ENCODE data around the gene CNOT2.
A peak's percentile ranks its signal among the peaks of the same experiment; 100 is the strongest.

Gene CNOT2, protein sequence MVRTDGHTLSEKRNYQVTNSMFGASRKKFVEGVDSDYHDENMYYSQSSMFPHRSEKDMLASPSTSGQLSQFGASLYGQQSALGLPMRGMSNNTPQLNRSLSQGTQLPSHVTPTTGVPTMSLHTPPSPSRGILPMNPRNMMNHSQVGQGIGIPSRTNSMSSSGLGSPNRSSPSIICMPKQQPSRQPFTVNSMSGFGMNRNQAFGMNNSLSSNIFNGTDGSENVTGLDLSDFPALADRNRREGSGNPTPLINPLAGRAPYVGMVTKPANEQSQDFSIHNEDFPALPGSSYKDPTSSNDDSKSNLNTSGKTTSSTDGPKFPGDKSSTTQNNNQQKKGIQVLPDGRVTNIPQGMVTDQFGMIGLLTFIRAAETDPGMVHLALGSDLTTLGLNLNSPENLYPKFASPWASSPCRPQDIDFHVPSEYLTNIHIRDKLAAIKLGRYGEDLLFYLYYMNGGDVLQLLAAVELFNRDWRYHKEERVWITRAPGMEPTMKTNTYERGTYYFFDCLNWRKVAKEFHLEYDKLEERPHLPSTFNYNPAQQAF

DNA sequence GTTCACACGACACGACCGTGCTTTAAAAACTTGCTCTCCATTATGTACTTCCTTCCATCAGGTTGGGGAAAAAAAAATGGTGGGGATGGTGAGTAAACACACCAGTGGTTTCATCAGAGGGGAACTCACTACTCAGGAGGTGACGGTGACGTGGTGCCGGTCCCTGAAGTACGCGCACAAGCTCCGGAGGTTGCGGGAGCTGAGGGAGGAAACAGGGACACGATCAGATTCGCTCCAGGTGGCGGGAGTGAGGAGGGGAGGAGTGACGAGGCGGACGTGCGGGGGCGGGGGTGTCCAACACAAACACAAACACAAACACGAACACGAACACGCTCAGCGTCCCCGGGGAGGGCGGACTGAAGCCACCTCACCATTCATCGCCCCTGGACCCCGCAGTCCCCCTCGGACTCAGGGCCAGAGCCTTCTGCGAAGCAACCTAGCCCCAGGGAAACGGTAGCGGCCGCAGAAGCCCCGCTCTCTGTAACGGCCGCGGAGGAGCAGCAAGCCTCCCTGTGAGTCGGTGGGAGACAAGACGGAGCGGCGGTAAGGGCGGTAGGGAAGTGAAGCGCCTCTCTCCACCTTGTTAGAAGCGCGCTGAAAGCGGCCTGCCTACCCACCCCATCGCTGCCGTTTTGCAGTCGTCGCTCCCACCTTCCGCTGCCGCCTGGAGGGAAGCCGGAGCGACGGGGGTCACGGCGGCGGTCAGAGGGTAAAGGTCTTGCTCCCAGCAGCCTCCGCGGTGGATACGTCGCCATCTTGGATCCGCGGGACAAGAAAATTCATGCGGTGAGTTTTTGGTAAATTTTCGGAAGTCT, at the start of gene CNOT2:
CNOT2 (plus strand) TSS at position 739 of the 815 bp plus-strand sequence. CDS start 34,794 bp downstream, outside the sequence.
- Mint-ChIP-seq H3K4me1 (ENCODE audit: low read depth) (peaks cover 67% of the 10 kb centered on the region), H3K36me3 (ENCODE audit: low read depth) (peaks cover 62% of the 10 kb centered on the region)

DNA sequence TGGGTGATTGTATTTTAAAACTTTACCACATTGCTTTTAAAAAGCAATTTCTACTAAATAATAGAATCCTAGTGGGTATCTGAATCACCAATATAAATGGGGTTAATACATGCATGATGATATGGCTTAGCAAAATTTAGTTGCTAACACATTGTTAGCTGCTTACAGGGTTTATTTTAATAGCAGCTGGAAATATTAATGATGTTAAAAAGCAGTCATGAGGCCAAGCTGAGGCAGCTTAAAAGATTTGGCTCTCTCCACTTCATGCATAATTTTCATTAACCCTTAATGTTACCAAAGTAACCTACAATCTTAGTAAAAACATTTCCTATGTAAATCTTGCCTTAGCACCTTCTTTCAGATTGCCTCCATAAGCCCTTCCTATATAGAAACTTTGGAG, 49.2 kb upstream of the CNOT2 start:
- no peaks in the 10 kb centered on the region for H3K9me3 Mint-ChIP-seq
- H3K27ac Mint-ChIP-seq = no peak overlapping the region
- no peaks in the 10 kb centered on the region for H3K27me3 Mint-ChIP-seq
- H3K36me3 Mint-ChIP-seq (ENCODE audit: low read depth) = no peaks in the 10 kb centered on the region
- H3K4me1 Mint-ChIP-seq (ENCODE audit: low read depth) = no peaks in the 10 kb centered on the region
- no peak overlapping the region for H3K4me3 Mint-ChIP-seq

More for the DNA sequence above, at the start of gene CNOT2:
- H3K4me3 Mint-ChIP-seq = peak within 1 kb of the TSS; percentile 93
- peak within 1 kb of the TSS; percentile 99 for H3K27ac Mint-ChIP-seq
- no peaks in the 10 kb centered on the region for H3K9me3 Mint-ChIP-seq
- H3K27me3 Mint-ChIP-seq = no peaks in the 10 kb centered on the region

DNA sequence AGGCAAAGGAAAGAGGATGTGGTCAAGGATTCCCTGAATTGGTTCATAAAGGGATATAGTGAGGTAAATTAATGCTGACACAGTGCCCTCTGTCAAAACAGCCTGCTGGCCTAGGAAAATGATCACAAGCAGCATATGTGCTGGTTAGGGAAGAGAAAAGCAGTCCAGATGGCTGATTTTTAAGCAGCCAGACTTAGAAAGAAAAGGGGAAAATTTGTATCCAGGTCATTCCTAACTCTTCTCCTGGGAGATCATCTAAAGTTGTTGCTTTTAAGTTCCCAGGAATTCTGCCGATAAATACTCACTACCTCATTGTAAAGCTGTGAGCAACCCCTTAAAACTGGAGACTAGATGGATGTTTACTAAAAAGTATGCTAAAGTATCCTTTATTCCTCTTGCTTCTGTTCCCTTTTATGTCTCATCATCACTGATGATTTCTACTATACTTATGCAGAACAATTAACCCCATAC, 46.4 kb upstream of the CNOT2 start:
- no peaks in the 10 kb centered on the region for H3K27me3 Mint-ChIP-seq
- H3K9me3 Mint-ChIP-seq = no peaks in the 10 kb centered on the region
- no peaks in the 10 kb centered on the region for H3K36me3 Mint-ChIP-seq (ENCODE audit: low read depth)
- no peak overlapping the region for H3K4me3 Mint-ChIP-seq
- H3K27ac Mint-ChIP-seq = no peak overlapping the region
- no peaks in the 10 kb centered on the region for H3K4me1 Mint-ChIP-seq (ENCODE audit: low read depth)

DNA sequence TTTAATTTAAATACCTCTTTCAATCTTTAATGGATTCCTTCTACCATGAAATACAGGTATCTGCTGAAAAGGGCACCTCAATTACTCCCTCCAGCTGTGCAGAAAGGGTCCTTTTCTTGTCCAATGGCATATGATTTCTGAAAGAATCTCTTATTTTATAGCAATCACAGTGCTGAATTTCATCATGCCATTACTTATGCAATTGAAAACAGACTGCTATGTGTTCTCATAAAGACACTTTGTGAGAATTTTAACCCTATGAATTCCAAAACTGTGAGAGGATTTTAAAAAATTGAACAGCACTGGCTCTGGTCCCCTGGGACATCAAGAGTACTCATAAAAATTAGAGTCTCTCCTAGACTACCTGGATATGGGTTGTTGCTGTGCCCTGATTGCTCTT, 45.9 kb upstream of the CNOT2 start:
- Mint-ChIP-seq H3K27me3 (no peaks in the 10 kb centered on the region), H3K27ac (no peak overlapping the region), H3K4me1 (ENCODE audit: low read depth) (no peaks in the 10 kb centered on the region), H3K4me3 (no peak overlapping the region), H3K9me3 (no peaks in the 10 kb centered on the region), H3K36me3 (ENCODE audit: low read depth) (no peaks in the 10 kb centered on the region)

DNA sequence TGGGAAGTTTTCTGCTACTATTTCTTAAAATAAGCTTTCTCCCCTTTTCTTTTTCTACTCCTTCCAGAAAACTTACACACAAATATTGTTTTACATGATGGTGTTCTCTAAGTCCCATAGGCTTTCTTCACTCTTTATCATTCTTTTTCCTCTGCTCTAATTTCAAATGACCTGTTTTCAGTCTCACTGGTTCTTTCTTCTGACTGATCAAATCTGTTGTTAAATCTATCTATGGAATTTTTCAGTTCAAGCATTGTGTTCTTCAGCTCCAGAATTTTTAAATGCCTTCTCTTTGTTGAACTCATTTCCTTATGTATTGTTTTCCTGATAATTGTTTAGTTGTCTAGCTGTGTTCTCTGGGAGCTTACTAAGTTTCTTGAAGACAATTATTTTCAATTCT, 29.5 kb upstream of the CNOT2 start:
- H3K36me3 Mint-ChIP-seq (ENCODE audit: low read depth) = peaks cover 21% of the 10 kb centered on the region
- peaks cover 33% of the 10 kb centered on the region for H3K9me3 Mint-ChIP-seq
- H3K4me1 Mint-ChIP-seq (ENCODE audit: low read depth) = no peaks in the 10 kb centered on the region
- H3K27ac Mint-ChIP-seq = no peak overlapping the region
- H3K4me3 Mint-ChIP-seq = no peak overlapping the region
- no peaks in the 10 kb centered on the region for H3K27me3 Mint-ChIP-seq

DNA sequence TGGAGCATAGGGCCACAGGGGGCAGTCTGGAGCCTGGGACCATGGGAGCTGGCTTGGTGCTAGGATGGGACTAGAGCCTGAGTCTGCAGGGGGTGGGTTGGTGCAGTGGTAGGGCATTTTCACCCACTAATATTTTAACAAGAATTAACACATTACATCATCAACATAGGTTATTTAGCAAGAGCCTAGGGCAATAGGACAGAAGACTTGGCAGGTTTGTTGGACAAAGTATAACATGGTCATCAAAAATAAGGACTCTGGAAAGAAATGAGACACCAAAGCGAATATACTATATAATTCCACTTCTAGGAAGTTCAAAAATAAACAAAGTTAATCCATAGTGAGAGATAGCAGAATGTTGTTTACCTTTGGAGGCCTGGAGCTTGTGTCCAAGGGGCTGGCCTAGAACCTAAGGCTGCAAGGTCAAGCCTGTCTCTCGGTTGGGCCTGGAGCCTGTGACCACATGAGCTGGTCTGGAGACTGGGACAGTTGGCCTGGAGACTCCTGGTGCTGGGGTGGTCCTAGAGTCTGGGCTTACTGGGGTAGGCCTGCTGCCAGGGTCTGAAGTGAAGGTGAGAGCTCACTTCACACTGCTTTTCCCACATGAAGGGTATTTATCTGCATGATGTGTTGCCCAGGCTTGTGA, 28.1 kb upstream of the CNOT2 start:
- H3K4me1 Mint-ChIP-seq (ENCODE audit: low read depth) = no peaks in the 10 kb centered on the region
- H3K4me3 Mint-ChIP-seq = no peak overlapping the region
- H3K27ac Mint-ChIP-seq = no peak overlapping the region
- H3K9me3 Mint-ChIP-seq = peaks cover 24% of the 10 kb centered on the region
- H3K27me3 Mint-ChIP-seq = no peaks in the 10 kb centered on the region
- peaks cover 21% of the 10 kb centered on the region for H3K36me3 Mint-ChIP-seq (ENCODE audit: low read depth)

DNA sequence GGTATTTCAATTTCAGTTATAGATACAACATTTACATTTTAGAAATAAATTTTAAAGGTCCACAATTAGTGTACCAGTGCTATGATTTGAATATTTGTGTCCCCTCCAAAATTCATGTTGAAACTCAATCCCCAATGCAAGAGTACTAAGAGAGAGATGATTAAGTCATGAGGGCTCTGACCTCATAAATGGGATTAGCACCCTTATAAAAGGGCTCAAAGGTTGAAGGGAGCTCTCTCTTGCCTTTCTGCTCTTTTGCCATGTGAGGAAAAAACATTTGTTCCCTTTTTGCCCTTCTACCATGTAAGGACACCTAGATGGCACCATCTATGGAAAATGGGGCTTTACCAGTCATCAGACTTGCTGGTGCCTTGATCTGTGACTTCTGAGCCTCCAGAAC, 25.8 kb upstream of the CNOT2 start:
- peaks cover 14% of the 10 kb centered on the region for H3K9me3 Mint-ChIP-seq
- no peak overlapping the region for H3K27ac Mint-ChIP-seq
- H3K4me3 Mint-ChIP-seq = no peak overlapping the region
- H3K27me3 Mint-ChIP-seq = no peaks in the 10 kb centered on the region
- H3K36me3 Mint-ChIP-seq (ENCODE audit: low read depth) = peaks cover 21% of the 10 kb centered on the region
- no peaks in the 10 kb centered on the region for H3K4me1 Mint-ChIP-seq (ENCODE audit: low read depth)

DNA sequence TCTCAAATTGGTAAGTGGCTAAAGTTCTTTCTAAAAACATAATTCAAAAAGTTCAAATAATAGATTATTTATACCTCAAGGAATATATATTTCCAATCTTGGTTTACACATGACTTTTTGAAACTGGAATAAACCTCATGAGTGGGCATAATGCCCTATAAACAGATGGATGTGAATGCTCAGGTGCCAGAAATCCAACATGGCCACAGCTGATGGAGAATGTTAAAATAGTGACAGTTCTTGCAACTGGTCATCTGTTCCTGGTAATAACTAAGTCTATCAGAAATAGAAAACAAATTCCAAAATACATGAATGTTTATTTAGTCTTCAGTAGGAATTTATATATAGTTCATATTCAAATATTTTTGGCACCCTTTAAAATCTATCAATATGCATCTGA, 21.6 kb upstream of the CNOT2 start:
- H3K27me3 Mint-ChIP-seq = no peaks in the 10 kb centered on the region
- H3K4me3 Mint-ChIP-seq = no peak overlapping the region
- no peaks in the 10 kb centered on the region for H3K4me1 Mint-ChIP-seq (ENCODE audit: low read depth)
- H3K9me3 Mint-ChIP-seq = no peaks in the 10 kb centered on the region
- no peak overlapping the region for H3K27ac Mint-ChIP-seq
- no peaks in the 10 kb centered on the region for H3K36me3 Mint-ChIP-seq (ENCODE audit: low read depth)

DNA sequence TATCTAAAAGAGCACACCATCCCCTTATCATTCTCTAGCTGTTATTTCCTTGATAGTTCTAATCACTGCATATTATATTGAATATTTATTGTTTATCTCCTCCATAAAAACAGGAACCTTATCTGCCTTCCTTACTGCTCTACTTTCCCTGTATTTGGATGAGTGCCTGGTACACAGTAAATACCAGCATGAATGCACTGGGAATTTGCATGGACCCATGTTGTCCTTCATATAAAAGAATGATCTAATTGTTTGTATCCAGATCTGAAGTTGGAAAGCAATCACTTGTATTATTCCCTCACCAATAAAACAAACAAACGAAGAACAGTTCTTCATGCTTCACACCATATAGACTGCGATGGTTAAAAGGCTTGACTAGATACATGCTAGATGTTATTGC, 15.3 kb upstream of the CNOT2 start:
- Mint-ChIP-seq H3K4me3 (no peak overlapping the region), H3K36me3 (ENCODE audit: low read depth) (no peaks in the 10 kb centered on the region), H3K27ac (no peak overlapping the region), H3K9me3 (peaks cover 3% of the 10 kb centered on the region), H3K27me3 (no peaks in the 10 kb centered on the region), H3K4me1 (ENCODE audit: low read depth) (no peaks in the 10 kb centered on the region)

DNA sequence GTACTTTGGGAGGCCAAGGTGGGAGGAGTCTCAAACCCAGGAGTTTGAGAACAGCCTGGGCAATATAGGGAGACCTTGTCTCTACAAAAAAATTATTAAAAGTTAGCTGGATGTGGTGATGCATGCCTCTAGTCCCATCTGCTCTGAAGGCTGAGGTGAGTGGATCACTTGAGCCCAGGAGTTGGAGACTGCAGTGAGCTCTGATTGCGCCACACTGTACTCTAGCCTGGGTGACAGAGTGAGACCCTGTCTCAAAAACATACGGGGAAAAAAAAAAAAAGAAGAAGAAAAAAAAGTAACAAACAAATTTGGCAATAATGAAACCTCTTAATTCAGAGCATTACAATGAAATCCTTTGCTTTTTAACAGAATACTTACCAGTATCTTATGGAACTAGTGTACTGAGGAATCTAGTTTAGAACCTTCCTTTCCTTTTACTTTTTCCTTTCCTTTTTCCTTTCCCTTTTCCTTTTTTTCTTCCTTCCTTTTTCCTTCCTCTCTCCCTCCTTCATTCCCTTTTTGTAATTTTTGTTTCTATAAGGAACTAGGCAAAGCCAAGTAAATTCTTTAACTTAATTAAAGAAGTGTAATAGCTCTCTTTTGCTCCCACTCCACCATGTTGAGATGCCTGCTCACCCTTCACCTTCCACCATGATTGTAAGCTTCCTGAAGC, 12.2 kb upstream of the CNOT2 start:
- Mint-ChIP-seq H3K27ac (no peak overlapping the region), H3K4me1 (ENCODE audit: low read depth) (no peaks in the 10 kb centered on the region), H3K36me3 (ENCODE audit: low read depth) (no peaks in the 10 kb centered on the region), H3K9me3 (peaks cover 3% of the 10 kb centered on the region), H3K4me3 (no peak overlapping the region), H3K27me3 (no peaks in the 10 kb centered on the region)

DNA sequence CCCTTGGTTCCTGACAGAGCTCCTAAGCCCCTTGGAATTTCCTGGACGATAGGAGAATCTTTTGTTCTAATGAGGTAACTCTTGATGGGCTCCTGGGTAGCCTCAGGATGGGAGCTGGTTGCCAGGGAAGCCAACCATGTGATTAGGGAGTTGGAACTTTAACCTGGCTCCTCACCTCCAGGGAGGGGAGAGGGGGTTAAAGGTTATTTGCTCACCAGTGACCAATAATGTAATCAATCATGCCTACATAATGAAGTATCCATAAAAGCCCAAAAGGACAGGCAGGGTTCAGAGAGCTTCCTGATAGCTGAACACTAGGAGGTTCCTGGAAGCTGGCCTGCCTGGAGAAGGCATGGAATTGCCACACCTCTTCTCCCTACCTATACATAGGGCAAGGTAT, 6.2 kb upstream of the CNOT2 start:
- Mint-ChIP-seq H3K4me3 (no peak overlapping the region), H3K9me3 (no peaks in the 10 kb centered on the region), H3K36me3 (ENCODE audit: low read depth) (peaks cover 50% of the 10 kb centered on the region), H3K4me1 (ENCODE audit: low read depth) (peaks cover 20% of the 10 kb centered on the region), H3K27ac (no peak overlapping the region), H3K27me3 (no peaks in the 10 kb centered on the region)

DNA sequence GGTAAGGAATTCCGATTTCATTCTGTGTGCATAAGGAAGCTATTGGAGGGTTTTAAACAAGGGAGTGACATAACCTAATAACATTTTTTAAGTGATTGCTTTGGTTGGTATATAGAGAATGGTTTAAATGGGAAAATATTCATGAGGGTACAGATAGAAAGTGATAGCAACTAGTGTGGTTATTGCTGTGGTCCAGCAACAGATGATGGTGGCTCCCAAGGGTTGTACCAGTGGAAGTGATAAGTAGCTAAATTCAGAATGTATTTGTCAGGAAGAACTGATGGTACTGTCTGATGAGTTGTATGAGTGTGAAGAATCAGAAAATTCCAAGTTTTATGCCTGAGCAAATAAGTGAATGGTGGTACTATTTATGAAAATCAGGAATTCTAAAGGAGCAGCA, 2.6 kb upstream of the CNOT2 start:
- Mint-ChIP-seq H3K36me3 (ENCODE audit: low read depth) (peaks cover 66% of the 10 kb centered on the region), H3K4me3 (peak overlapping the region; percentile 38), H3K27ac (peak overlapping the region; percentile 38), H3K27me3 (no peaks in the 10 kb centered on the region), H3K9me3 (no peaks in the 10 kb centered on the region), H3K4me1 (ENCODE audit: low read depth) (peaks cover 46% of the 10 kb centered on the region)

DNA sequence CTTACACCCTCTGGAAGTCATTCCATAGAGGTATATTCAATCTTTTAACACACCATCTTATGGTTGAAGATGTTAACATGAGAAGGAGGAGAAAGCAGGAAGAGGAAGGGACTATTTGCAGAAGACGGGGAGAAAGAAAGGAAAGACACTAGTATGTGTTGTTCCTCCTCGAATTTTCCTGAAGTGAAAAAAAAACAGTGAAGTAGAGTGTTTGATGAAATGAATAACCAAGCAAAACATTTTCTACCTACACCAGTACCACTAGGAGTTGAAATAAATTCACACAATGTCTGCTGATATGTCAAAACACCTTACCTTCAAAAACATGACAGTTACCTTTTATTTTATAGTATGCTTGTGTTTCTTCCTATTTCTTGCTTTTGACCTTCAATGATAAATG, 1.4 kb upstream of the CNOT2 start:
- Mint-ChIP-seq H3K4me3 (peak overlapping the region; percentile 93), H3K4me1 (ENCODE audit: low read depth) (peaks cover 56% of the 10 kb centered on the region), H3K36me3 (ENCODE audit: low read depth) (peaks cover 65% of the 10 kb centered on the region), H3K27ac (peak overlapping the region; percentile 99), H3K27me3 (no peaks in the 10 kb centered on the region), H3K9me3 (no peaks in the 10 kb centered on the region)

All from stimulated activated naive CD8-positive, alpha-beta T cell treated with anti-CD3 and anti-CD28 coated beads, Interleukin-15, Interleukin-2, amounts not matched to agents 100 ng/mL and 50 ng/mL, for 24 hours (primary cell).